ENCODE results near the gene GPR155. TPM values are rescaled to one million over a fixed set of nuclear protein-coding genes. Genes with fewer than 3 reads are reported as not detected.
A peak's percentile ranks its signal among the peaks of the same experiment; 100 is the strongest.

The GPR155 gene
- 10 to 100 TPM; 10.5 to 11.3 TPM for total RNA-seq

- H3K4me1 Mint-ChIP-seq, result peaks cover 59% of the 10 kb centered on the region
- peaks cover 15% of the 10 kb centered on the region for H3K36me3 Mint-ChIP-seq (ENCODE audit: low read depth)
- ChIA-PET POLR2A (interaction anchor here (1.2 to 7.3 kb wide), 6 partner anchors 8 to 238 kb away, joined by 4 to 68 read pairs (median 8); partner anchors contain the start of genes OLA1 and WIPF1), CTCF (interaction anchor here (0.8 to 4.6 kb wide), 7 partner anchors 10 to 195 kb away, joined by 3 to 35 read pairs (median 3); no protein-coding TSS in a partner anchor)
- no peaks in the 10 kb centered on the region for H3K9me3 Mint-ChIP-seq
- peak within 1 kb of the TSS; percentile 71 for H3K27ac Mint-ChIP-seq
- DNase-seq, result peak; percentile 55
- H3K4me3 Mint-ChIP-seq, result peak within 1 kb of the TSS; percentile 85
- no peaks in the 10 kb centered on the region for H3K27me3 Mint-ChIP-seq
Measured at GRCh38 chr2:174486563-174487107, at the start of gene GPR155. Gene GPR155 (minus strand): TSS chr2:174487029. CDS start chr2:174481956, 5,073 bp downstream.

DNA sequence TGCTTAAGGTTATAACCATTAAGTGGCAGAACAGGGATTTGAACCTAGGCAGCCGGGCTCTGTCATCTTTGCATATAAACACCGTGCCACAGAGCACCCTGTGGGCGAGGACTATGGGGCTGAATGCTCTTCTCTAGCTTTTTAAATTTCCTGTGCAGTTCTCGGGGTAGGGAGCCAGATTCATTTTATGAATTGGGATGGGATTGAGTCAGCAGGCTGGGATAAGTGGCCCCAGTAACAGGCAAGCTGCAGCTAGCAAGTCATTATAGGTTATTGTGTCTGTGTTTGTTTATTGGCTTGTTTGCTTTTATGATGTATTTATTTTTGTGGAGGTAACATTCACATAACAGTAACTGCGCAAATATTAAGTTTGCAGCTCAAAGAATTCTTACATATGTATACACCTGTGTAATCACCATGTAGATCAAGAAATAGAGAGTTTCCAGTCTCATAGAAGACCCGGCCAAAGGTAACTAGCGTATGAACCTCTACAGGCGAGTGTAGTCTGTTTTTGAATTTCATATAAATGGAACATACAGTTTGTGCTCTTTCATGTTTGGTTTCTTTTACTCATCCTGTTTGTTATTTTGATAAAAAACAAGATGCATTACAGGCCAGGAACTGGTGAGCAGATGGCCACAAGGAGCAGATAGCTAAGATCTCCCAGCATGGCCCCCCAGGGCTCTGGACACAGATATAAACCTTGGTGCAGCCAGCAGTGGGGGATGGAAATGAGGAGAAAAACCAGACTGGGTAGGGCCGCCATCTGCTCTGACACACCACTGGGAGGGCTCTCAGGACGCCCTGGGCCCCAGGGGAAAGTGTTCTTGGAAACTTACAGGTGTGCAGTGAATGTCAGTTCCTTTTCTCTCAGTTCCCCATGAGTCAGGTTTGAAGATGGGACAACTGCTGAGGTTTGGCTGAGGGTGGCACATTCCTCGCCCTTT is 49.2 kb upstream of the GPR155 start:
- no peaks in the 10 kb centered on the region for H3K9me3 Mint-ChIP-seq
- ChIA-PET POLR2A (interaction anchor here (1.3 to 1.6 kb wide), 2 partner anchors 21 to 52 kb away, joined by 4 to 6 read pairs; no protein-coding TSS in a partner anchor), CTCF (interaction anchor here (1.0 to 2.1 kb wide), 3 partner anchors 8 to 73 kb away, joined by 3 to 9 read pairs (median 5); no protein-coding TSS in a partner anchor)
- no peaks in the 10 kb centered on the region for H3K27me3 Mint-ChIP-seq
- no peak for DNase-seq
- H3K36me3 Mint-ChIP-seq (ENCODE audit: low read depth), result no peaks in the 10 kb centered on the region
- no peaks in the 10 kb centered on the region for H3K4me1 Mint-ChIP-seq
- H3K4me3 Mint-ChIP-seq, result no peak overlapping the region
- no peak overlapping the region for H3K27ac Mint-ChIP-seq

DNA sequence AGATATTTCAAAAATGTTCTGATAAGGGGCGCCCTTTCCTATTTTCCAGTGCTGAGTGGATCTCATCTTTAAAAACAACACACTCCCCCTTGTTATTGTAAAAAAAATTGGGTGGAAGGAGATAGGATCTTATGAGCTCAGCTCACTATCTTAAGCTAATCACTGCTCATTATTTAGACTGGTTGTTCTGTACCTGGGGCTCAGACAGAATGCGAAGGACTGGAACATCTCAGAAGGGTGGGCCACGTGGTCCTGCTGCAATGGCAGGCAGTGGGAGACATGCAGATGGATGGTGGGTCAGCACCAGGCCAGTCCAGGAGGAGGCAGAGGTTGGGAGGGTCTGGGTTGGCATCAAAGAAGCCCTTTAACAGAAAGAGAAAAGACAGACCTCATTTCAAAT is 48.3 kb upstream of the GPR155 start:
- CTCF ChIA-PET, result interaction anchor here (1.0 to 2.1 kb wide), 3 partner anchors 8 to 72 kb away, joined by 3 to 9 read pairs (median 6); no protein-coding TSS in a partner anchor
- Mint-ChIP-seq H3K36me3 (ENCODE audit: low read depth) (no peaks in the 10 kb centered on the region), H3K27me3 (no peaks in the 10 kb centered on the region), H3K4me3 (no peak overlapping the region), H3K27ac (no peak overlapping the region), H3K4me1 (no peaks in the 10 kb centered on the region), H3K9me3 (no peaks in the 10 kb centered on the region)
- POLR2A ChIA-PET, result interaction anchor here (1.3 to 1.6 kb wide), 2 partner anchors 22 to 51 kb away, joined by 4 to 6 read pairs; no protein-coding TSS in a partner anchor
- no peak for DNase-seq

GRCh38 chr2:174529916-174530315 is 43.1 kb upstream of the GPR155 start:
- no peaks in the 10 kb centered on the region for H3K36me3 Mint-ChIP-seq (ENCODE audit: low read depth)
- ChIA-PET CTCF (no interaction called here), POLR2A (no interaction called here)
- no peaks in the 10 kb centered on the region for H3K27me3 Mint-ChIP-seq
- no peaks in the 10 kb centered on the region for H3K4me1 Mint-ChIP-seq
- DNase-seq, result no peak
- no peaks in the 10 kb centered on the region for H3K9me3 Mint-ChIP-seq
- H3K4me3 Mint-ChIP-seq, result no peak overlapping the region
- H3K27ac Mint-ChIP-seq, result no peak overlapping the region

DNA sequence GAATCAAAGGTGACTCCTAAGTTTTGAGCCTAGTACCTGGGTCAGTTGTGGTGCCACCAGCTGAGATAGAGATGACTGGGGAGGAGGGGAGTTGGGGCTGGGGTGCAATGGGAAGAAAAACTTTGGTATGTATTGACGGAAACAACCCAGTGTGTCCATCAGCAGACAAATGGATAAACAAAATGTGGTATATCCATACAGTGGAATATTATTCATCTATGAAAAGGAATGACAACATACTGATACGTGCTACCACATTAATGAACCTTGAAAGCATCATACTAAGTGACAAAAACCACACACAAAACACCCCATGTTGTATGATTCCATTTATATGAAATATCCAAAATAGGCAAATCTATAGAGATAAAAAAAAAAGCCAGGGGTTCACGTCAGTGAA is 41.1 kb upstream of the GPR155 start:
- no peaks in the 10 kb centered on the region for H3K9me3 Mint-ChIP-seq
- no peak for DNase-seq
- no peaks in the 10 kb centered on the region for H3K27me3 Mint-ChIP-seq
- POLR2A ChIA-PET, result no interaction called here
- no peak overlapping the region for H3K27ac Mint-ChIP-seq
- H3K4me3 Mint-ChIP-seq, result no peak overlapping the region
- H3K4me1 Mint-ChIP-seq, result peaks cover 9% of the 10 kb centered on the region
- H3K36me3 Mint-ChIP-seq (ENCODE audit: low read depth), result no peaks in the 10 kb centered on the region
- CTCF ChIA-PET, result no interaction called here

- peaks cover 9% of the 10 kb centered on the region for H3K4me1 Mint-ChIP-seq
- DNase-seq, result no peak
- no peaks in the 10 kb centered on the region for H3K36me3 Mint-ChIP-seq (ENCODE audit: low read depth)
- ChIA-PET POLR2A (no interaction called here), CTCF (interaction anchor here (1.1 kb wide), 1 partner anchor 64 kb away, joined by 4 read pairs; no protein-coding TSS in a partner anchor)
- H3K27ac Mint-ChIP-seq, result no peak overlapping the region
- H3K27me3 Mint-ChIP-seq, result no peaks in the 10 kb centered on the region
- H3K4me3 Mint-ChIP-seq, result no peak overlapping the region
- H3K9me3 Mint-ChIP-seq, result no peaks in the 10 kb centered on the region
Measured at GRCh38 chr2:174527101-174527721, 40.4 kb upstream of the GPR155 start.

- CTCF ChIA-PET, result interaction anchor here (0.8 kb wide), 1 partner anchor 31 kb away, joined by 4 read pairs; no protein-coding TSS in a partner anchor
- POLR2A ChIA-PET, result no interaction called here
- Mint-ChIP-seq H3K27me3 (peaks cover 3% of the 10 kb centered on the region), H3K36me3 (ENCODE audit: low read depth) (no peaks in the 10 kb centered on the region), H3K27ac (no peak overlapping the region), H3K4me3 (no peak overlapping the region), H3K9me3 (no peaks in the 10 kb centered on the region), H3K4me1 (peaks cover 9% of the 10 kb centered on the region)
- DNase-seq, result no peak
Measured at GRCh38 chr2:174524527-174524926, 37.7 kb upstream of the GPR155 start.

DNA sequence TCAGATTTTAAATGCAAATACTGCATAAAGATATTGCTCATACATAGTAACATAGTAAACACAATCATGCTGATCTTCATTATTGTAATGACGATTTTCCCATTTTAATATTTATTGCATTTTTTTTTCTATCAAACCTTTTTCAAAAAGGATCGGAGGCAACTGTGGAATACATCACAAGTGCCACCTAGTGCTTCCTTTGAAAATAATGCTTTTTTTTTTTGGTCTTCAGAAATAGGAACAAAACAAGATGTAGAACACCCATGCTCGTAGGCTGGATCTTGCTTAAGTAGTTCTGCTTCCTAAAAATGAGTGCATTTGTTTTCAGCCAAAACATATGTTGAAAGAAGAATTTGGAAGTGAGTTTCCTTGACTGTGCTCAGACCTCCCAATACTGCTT is 35.7 kb upstream of the GPR155 start:
- no peak for DNase-seq
- H3K4me1 Mint-ChIP-seq, result peaks cover 9% of the 10 kb centered on the region
- peaks cover 3% of the 10 kb centered on the region for H3K27me3 Mint-ChIP-seq
- no peaks in the 10 kb centered on the region for H3K36me3 Mint-ChIP-seq (ENCODE audit: low read depth)
- no peaks in the 10 kb centered on the region for H3K9me3 Mint-ChIP-seq
- POLR2A ChIA-PET, result interaction anchor here (2.0 kb wide), 1 partner anchor 60 kb away, joined by 6 read pairs; no protein-coding TSS in a partner anchor
- H3K4me3 Mint-ChIP-seq, result no peak overlapping the region
- H3K27ac Mint-ChIP-seq, result no peak overlapping the region
- CTCF ChIA-PET, result interaction anchor here (0.7 to 5.0 kb wide), 4 partner anchors 20 to 457 kb away, joined by 3 to 45 read pairs (median 4); no protein-coding TSS in a partner anchor

DNA sequence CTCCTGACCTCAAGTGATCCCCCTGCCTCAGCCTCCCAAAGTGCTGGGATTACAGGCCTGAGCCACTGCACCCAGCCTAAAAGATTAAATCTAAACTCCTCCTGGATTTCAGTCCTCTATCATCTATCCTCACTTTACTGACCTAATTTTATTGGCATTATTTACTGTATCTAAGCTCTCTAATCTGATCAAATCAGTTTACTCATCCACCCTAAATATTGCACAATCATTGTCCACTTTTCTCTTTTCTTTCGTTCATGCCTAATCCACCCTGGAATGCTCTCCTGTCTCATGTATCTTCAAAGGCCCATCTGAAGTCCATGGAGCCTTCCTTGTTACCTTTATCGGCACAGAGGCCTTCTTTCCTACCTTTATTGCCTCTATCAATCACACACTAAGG is 31.6 kb upstream of the GPR155 start:
- POLR2A ChIA-PET, result no interaction called here
- Mint-ChIP-seq H3K9me3 (peaks cover 3% of the 10 kb centered on the region), H3K27ac (no peak overlapping the region), H3K4me1 (peaks cover 7% of the 10 kb centered on the region), H3K27me3 (peaks cover 3% of the 10 kb centered on the region), H3K4me3 (no peak overlapping the region), H3K36me3 (ENCODE audit: low read depth) (no peaks in the 10 kb centered on the region)
- CTCF ChIA-PET, result interaction anchor here (1.8 kb wide), 1 partner anchor 55 kb away, joined by 5 read pairs; no protein-coding TSS in a partner anchor
- DNase-seq, result no peak

DNA sequence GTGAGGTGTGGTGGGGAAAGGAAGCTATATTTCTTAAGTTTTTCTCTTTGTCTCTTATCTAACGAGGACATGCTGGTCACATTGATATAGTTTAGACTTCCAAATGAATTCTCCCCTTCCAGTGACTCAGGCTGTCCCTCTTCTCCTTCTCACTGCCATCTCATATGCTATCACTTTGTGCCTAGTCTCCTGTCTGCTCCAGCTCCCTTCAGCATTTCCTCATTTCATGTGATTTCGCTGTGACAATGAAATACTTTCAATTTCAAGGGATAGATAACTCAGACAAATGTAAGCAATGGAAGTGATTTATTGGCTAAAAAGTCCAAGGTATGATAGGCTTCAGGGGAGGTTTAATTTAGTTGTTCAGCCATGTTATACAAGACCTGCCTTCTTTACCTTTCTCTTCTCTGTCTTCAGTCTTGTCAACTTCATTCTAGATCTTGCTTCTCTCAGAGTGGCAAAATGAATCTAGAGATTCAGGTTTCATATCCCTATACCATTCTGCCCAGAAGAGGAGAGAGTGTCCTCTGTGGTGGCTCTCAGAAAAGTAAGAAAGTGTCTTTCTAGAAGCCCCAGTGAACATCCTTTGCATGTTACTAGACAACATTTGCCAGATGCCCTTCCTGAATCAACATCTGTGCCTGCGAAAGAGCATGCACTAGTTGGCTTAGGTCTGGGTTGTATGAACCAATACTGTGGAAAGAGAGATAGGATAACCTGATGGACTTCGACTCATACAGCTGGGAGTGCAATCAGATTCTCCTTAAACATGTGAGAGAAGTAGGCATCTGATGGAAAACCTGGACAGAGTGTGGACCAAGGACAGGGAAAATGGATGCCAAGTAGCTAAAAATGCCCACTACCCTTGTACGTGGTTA is 29.9 kb upstream of the GPR155 start:
- H3K27me3 Mint-ChIP-seq, result peaks cover 3% of the 10 kb centered on the region
- CTCF ChIA-PET, result interaction anchor here (1.8 kb wide), 1 partner anchor 53 kb away, joined by 5 read pairs; no protein-coding TSS in a partner anchor
- H3K27ac Mint-ChIP-seq, result no peak overlapping the region
- POLR2A ChIA-PET, result interaction anchor here (1.3 kb wide), 1 partner anchor 23 kb away, joined by 3 read pairs; no protein-coding TSS in a partner anchor
- H3K4me3 Mint-ChIP-seq, result no peak overlapping the region
- peaks cover 3% of the 10 kb centered on the region for H3K36me3 Mint-ChIP-seq (ENCODE audit: low read depth)
- H3K4me1 Mint-ChIP-seq, result peaks cover 10% of the 10 kb centered on the region
- DNase-seq, result no peak
- H3K9me3 Mint-ChIP-seq, result peaks cover 10% of the 10 kb centered on the region

DNA sequence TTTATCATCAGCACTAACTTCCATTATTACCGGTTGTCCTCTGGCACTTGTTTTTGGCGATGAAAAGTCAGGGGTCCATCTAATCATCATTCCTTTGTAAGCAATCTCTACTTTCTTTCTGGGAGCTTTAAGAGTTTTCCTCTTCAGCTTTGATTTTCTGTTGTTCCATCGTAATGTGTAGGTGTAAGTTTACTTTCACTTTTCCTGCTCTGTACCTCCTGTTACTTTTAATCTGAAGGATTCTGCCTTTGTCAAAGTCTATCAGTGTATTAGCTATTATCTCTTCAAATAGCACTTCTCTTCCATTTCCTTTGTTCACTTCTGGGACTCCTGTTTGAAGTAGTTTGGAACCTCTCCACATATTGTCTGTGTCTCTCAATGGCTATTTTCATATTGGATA is 25.5 kb upstream of the GPR155 start:
- Mint-ChIP-seq H3K36me3 (ENCODE audit: low read depth) (peaks cover 16% of the 10 kb centered on the region), H3K4me3 (no peak overlapping the region), H3K27ac (no peak overlapping the region), H3K9me3 (peaks cover 39% of the 10 kb centered on the region), H3K27me3 (no peaks in the 10 kb centered on the region), H3K4me1 (peaks cover 10% of the 10 kb centered on the region)
- no peak for DNase-seq
- CTCF ChIA-PET, result interaction anchor here (0.6 kb wide), 1 partner anchor 18 kb away, joined by 4 read pairs; no protein-coding TSS in a partner anchor
- POLR2A ChIA-PET, result no interaction called here
